Omental fat pad (tissue), 4 donors: ENCODE data around the gene CCDC200. TPM values are rescaled to one million over a fixed set of nuclear protein-coding genes. Genes with fewer than 3 reads are reported as not detected.

Source experiments
- ATAC-seq: fragments of 150-250 bp; one replicate; pipeline ENCODE4 v1.9.1; 2016; ENCODE audit warnings: mild to moderate bottlenecking, moderate library complexity; ENCODE audit not compliant: low FRiP score
- DNase-seq: peaks from one replicate; pipeline ENCODE4 v3.0.0-alpha.2; 2019; ENCODE audit warnings: low spot score
- total RNA-seq, 4 donors: library from RNA; depleted of rRNA; stranded (reverse); fragments of >200 nt; gene quantifications; one replicate each; pipeline ENCODE4 v1.1.0, GENCODE V29; 2016
- TF ChIP-seq, protein P1 (sequence below), 3 donors: fragments of 450-650 bp; IDR thresholded peaks; one replicate each; pipeline ENCODE4 v1.5.1; 2016 to 2017; ENCODE audit warnings: antibody characterized with exemption in 3 of 3, mild to moderate bottlenecking in 3 of 3, moderate library complexity in 2 of 3

CCDC200 gene
- total RNA-seq, 4 donors from 2014 or later, result not detected

DNA sequence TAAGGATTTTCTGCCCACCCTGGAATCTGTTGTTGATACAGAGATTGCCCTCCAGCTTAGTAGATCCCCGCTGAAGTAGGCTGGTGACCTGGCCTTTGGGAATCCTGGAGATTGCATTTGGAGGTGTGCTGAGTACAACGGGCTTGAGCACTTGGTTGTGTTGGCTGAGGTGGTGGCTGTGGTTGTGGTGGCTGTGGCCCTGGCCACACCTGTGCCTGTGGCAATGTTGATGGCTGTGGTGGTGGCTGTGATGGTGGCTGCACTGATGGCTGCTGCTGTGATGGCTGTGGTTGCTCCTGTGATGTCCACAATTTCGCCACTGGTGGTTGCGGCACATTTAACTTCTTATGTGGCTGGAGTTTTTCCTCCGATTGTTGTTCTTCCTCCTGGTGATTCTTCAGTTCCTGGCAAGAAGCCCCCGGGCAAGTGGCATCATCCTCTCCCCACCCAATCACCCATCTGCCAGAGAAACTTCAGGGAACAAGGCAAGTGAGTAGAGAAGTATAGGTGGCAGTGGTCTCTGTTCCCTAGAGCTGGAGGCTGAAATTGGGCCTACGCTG is 4.2 kb downstream of the CCDC200 start:
- TF ChIP-seq, protein P1, sequence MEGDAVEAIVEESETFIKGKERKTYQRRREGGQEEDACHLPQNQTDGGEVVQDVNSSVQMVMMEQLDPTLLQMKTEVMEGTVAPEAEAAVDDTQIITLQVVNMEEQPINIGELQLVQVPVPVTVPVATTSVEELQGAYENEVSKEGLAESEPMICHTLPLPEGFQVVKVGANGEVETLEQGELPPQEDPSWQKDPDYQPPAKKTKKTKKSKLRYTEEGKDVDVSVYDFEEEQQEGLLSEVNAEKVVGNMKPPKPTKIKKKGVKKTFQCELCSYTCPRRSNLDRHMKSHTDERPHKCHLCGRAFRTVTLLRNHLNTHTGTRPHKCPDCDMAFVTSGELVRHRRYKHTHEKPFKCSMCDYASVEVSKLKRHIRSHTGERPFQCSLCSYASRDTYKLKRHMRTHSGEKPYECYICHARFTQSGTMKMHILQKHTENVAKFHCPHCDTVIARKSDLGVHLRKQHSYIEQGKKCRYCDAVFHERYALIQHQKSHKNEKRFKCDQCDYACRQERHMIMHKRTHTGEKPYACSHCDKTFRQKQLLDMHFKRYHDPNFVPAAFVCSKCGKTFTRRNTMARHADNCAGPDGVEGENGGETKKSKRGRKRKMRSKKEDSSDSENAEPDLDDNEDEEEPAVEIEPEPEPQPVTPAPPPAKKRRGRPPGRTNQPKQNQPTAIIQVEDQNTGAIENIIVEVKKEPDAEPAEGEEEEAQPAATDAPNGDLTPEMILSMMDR (IDR thresholded peaks at IDR 0.05), result no peak
- DNase-seq, result no peak
- ATAC-seq, result no peak

DNA sequence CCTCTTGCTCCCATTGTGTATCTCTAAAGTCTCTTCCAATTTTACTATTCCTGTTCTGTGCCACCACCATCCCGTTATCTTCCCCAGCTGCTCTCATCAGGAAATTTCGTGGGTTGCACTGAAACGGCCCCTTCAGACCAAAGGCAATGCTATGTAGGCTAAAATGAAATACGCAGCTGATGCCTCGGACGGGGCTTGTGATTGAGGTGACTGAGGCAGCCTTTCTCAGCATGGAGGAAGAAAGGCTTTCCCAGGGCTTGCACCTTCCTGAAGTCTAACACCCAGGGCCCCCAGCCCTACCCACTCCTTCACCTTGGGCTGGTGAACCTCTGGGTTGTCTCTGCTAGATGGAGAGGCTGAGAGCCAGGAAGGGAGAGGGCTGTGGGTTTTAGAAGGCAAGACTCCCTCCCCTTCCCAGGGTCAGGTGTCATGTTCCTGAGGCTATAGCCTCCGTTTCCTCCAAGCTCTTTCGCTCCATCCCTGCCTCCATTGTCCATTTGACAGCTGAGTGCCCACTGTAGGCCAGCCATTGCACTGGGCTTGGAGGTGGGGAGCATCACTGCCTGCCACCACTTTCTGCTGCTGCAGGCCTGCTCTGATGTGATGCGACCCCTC is 7.8 kb downstream of the CCDC200 start:
- DNase-seq (no peak), ATAC-seq (no peak)
- TF ChIP-seq, protein P1 (IDR thresholded peaks at IDR 0.05), result no peak

DNA sequence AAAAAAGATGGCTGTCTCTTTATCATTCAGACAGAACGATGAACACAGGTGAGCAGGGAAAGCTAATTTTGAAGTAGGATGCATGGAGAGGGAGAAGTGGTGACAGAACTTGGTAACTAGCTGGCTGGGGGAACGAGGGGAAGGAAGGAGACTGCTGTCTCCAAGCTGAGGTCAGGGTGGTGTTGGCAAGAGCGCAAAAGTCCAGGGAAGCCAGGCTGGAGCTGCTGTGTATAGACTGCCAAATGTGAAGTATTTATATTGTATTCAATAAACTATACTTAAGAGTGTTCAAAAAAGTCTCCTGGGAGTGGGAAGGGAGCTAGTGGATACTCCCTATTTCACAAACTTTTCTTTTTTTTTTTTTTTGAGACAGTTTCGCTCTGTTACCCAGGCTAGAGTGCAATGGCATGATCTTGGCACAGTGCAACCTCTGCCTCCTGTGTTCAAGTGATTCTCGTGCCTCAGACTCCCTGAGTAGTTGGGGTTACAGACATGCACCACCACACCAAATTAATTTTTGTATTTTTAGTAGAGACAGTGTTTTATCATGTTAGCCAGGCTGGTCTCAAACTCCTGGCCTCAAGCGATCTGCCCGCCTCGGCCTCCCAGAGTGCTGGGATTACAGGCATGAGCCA is 8.6 kb downstream of the CCDC200 start:
- TF ChIP-seq, protein P1 (IDR thresholded peaks at IDR 0.05), result no peak
- DNase-seq (no peak), ATAC-seq (no peak)

DNA sequence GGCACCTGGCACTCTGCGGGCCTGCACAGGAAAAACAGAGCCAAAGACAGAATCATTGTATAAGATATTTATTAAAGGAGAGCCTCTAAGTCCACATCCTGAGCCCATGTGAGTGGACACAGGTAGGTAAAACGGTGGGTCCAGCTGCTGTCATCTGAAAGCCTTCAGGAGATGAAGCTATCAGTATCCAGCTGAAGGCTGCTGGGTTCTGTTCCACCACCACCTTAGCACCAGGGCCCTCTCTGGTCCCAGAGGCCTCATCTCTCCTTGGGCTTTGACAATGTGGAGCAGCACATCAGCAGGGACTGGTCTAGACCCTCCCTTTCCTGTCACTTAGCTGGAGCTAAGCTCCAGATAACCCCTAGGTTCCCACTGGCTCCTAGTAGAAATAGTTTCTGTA is 9.4 kb downstream of the CCDC200 start:
- TF ChIP-seq, protein P1 (IDR thresholded peaks at IDR 0.05), result no peak
- ATAC-seq (no peak), DNase-seq (no peak)

DNA sequence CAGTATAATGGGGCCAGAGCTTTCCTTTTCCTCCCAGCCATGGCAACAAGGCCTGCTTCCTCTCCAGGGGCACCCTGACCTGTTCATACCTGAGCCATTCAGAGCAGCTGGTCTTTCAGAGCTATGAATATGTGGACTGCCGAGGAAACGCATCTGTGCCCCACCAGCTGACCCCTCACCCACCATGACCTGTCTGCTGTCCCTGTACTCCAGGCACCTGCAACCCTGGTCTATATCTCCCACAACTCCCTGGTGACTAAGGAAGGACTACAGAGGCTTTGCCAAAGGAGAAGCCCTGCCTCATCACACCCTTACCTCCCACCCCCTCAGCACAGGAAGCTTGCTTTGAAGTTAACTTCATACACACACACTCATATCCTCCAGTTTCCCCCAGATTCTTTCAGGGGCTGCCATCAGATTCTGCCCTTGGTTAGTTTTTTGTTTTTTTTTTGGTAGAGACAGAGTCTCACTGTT is 10.8 kb downstream of the CCDC200 start:
- TF ChIP-seq, protein P1 (IDR thresholded peaks at IDR 0.05), result no peak
- ATAC-seq, result no peak
- no peak for DNase-seq

DNA sequence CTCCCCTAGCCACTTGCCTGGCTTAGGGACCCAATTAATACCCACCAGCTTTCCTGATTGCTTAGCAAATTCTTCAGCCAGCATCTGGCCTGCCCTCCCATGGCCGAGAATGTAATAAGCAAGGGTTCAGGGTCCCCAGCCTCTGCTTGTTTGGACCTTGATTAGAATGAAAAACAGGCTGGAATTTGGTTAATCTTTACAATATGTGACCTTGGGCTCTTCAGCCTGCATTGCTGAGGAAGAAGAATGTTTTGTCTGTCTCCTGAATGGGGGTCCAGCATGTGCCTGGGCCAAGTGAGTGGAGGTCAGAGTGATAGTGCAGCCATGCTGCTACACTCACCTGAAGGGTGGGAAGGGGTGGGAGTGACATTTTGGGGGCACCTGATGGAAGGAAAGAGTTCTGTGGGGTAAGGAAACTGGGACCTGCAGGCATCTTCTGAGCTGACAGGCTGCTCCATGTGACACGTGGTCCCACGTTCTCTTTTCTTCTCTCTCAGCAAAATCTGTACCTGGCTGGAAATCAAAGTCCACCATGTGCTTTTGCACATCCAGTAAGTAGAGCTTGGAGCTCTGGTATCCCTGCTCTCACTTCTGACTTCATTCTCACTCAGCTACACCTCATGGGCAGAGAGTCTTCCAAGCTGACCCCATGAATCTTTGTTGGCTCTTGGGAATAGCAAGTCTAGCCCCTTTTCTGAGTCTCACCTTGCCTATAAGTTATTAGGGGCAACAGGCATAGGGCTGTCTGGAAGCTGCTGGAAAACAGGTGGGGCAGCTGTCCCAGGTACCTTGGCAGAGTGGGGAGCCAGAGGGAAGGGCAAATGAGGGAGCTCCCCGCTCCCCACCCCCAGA is 11.4 kb downstream of the CCDC200 start:
- DNase-seq (no peak), ATAC-seq (no peak)
- TF ChIP-seq, protein P1 (IDR thresholded peaks at IDR 0.05), result no peak
